HCT116 (cell line): ENCODE measurements around the gene KIRREL3.

ENCODE experiments used
- CTCF ChIP-seq, 3 experiments: fragments of 200-600 bp in 1 of 3; sonication (generic) in 1 of 3; IDR thresholded peaks in 2 of 3; conservative IDR thresholded peaks in 1 of 3; 2 replicates each; pipeline ENCODE4 v1.5.1; 2012 to 2017; ENCODE audit warnings: low read depth in 2 of 3, low read length in 2 of 3, antibody characterized with exemption in 1 of 3, borderline replicate concordance in 1 of 3, control low read depth in 1 of 3, mild to moderate bottlenecking in 1 of 3, mixed read lengths in 1 of 3, mixed run types in 1 of 3, moderate library complexity in 1 of 3; ENCODE audit not compliant: insufficient read depth in 1 of 3
- EGR1 ChIP-seq: IDR thresholded peaks from 2 replicates; pipeline ENCODE4 v1.6.1; 2012; ENCODE audit warnings: low read depth
- EZH2 ChIP-seq: fragments of 200-600 bp; sonication (generic); IDR thresholded peaks from 2 replicates; pipeline ENCODE4 v1.6.1; 2017; ENCODE audit warnings: antibody characterized with exemption, mixed run types
- FOSL1 ChIP-seq: IDR thresholded peaks from 2 replicates; pipeline ENCODE4 v1.6.1; 2012; ENCODE audit warnings: low read depth
- POLR2A ChIP-seq: IDR thresholded peaks from 2 replicates; pipeline ENCODE4 v1.7.0; 2011; ENCODE audit warnings: borderline replicate concordance; ENCODE audit not compliant: insufficient read depth, insufficient read length; ENCODE audit errors: extremely low read depth
- POLR2AphosphoS5 ChIP-seq: IDR thresholded peaks from 2 replicates; pipeline ENCODE4 v1.6.1; 2011; ENCODE audit warnings: mild to moderate bottlenecking, low read depth, low read length, moderate library complexity
- SRF ChIP-seq: IDR thresholded peaks from 2 replicates; pipeline ENCODE4 v1.6.1; 2012; ENCODE audit warnings: low read depth
- YY1 ChIP-seq: IDR thresholded peaks from 2 replicates; pipeline ENCODE4 v1.6.1; 2011; ENCODE audit warnings: low read length, low read depth, moderate library complexity, mild to moderate bottlenecking; ENCODE audit not compliant: insufficient replicate concordance; ENCODE audit errors: extremely low read depth
- ZNF274 ChIP-seq: fragments of 200-500 bp; sonication (Bioruptor generic); IDR thresholded peaks from 2 replicates; pipeline ENCODE4 v1.6.1; 2014; ENCODE audit warnings: mild to moderate bottlenecking, low read depth, low read length, inconsistent platforms

- TF ChIP-seq EZH2 (no peak), SRF (no peak), CTCF (IDR thresholded peaks at IDR 0.05 in 2 of 3, conservative IDR thresholded peaks at IDR 0.05 in 1 of 3; ENCODE audit: borderline replicate concordance in 1 of 3, insufficient read depth in 1 of 3, low read depth in 2 of 3, low read length in 2 of 3) (no peak), POLR2AphosphoS5 (no peak), FOSL1 (no peak), POLR2A (no peak), YY1 (no peak), ZNF274 (no peak), EGR1 (no peak)
Measured at GRCh38 chr11:126805870-126806269, 194.7 kb downstream of the KIRREL3 start.
